ENCODE results near the gene MAPK8IP3.

- no peak for TF ChIP-seq CTCF (IDR thresholded peaks at IDR 0.05)
- TF ChIP-seq POLR2A (IDR thresholded peaks at IDR 0.05): no peak
Observed at GRCh38 chr16:1784977-1785845, 79.2 kb downstream of the MAPK8IP3 start.
